ENCODE results near the gene ZNF519. TPM values are rescaled to one million over a fixed set of nuclear protein-coding genes. Genes with fewer than 3 reads are reported as not detected.

ZNF519 gene
- total and polyA plus RNA-seq, 2 of the 8 experiments (the other 6 are each of a cell fraction or from before 2014, with no cell fraction given): 24.0 to 38.6 TPM

DNA sequence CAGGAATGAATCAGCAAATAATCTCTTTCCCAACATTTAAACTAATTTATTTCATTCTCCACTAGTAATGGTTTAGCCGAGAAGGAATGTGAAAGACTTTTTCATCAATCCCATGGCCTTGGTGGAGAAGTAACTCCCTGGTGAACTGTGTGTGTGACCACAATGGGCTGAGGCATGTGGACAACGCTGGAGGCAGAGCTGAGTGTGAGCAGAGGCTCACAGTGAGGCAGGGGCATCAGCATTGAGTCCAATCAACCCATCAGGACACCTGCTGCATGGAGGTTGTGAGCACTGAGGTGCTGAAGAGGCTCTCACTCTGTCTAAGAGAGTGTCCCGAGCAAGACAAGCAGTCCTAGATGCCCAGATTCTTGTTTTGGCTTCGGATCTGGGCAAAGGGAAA, 78.6 kb downstream of the ZNF519 start (continued):
- TF ChIP-seq, protein P1, sequence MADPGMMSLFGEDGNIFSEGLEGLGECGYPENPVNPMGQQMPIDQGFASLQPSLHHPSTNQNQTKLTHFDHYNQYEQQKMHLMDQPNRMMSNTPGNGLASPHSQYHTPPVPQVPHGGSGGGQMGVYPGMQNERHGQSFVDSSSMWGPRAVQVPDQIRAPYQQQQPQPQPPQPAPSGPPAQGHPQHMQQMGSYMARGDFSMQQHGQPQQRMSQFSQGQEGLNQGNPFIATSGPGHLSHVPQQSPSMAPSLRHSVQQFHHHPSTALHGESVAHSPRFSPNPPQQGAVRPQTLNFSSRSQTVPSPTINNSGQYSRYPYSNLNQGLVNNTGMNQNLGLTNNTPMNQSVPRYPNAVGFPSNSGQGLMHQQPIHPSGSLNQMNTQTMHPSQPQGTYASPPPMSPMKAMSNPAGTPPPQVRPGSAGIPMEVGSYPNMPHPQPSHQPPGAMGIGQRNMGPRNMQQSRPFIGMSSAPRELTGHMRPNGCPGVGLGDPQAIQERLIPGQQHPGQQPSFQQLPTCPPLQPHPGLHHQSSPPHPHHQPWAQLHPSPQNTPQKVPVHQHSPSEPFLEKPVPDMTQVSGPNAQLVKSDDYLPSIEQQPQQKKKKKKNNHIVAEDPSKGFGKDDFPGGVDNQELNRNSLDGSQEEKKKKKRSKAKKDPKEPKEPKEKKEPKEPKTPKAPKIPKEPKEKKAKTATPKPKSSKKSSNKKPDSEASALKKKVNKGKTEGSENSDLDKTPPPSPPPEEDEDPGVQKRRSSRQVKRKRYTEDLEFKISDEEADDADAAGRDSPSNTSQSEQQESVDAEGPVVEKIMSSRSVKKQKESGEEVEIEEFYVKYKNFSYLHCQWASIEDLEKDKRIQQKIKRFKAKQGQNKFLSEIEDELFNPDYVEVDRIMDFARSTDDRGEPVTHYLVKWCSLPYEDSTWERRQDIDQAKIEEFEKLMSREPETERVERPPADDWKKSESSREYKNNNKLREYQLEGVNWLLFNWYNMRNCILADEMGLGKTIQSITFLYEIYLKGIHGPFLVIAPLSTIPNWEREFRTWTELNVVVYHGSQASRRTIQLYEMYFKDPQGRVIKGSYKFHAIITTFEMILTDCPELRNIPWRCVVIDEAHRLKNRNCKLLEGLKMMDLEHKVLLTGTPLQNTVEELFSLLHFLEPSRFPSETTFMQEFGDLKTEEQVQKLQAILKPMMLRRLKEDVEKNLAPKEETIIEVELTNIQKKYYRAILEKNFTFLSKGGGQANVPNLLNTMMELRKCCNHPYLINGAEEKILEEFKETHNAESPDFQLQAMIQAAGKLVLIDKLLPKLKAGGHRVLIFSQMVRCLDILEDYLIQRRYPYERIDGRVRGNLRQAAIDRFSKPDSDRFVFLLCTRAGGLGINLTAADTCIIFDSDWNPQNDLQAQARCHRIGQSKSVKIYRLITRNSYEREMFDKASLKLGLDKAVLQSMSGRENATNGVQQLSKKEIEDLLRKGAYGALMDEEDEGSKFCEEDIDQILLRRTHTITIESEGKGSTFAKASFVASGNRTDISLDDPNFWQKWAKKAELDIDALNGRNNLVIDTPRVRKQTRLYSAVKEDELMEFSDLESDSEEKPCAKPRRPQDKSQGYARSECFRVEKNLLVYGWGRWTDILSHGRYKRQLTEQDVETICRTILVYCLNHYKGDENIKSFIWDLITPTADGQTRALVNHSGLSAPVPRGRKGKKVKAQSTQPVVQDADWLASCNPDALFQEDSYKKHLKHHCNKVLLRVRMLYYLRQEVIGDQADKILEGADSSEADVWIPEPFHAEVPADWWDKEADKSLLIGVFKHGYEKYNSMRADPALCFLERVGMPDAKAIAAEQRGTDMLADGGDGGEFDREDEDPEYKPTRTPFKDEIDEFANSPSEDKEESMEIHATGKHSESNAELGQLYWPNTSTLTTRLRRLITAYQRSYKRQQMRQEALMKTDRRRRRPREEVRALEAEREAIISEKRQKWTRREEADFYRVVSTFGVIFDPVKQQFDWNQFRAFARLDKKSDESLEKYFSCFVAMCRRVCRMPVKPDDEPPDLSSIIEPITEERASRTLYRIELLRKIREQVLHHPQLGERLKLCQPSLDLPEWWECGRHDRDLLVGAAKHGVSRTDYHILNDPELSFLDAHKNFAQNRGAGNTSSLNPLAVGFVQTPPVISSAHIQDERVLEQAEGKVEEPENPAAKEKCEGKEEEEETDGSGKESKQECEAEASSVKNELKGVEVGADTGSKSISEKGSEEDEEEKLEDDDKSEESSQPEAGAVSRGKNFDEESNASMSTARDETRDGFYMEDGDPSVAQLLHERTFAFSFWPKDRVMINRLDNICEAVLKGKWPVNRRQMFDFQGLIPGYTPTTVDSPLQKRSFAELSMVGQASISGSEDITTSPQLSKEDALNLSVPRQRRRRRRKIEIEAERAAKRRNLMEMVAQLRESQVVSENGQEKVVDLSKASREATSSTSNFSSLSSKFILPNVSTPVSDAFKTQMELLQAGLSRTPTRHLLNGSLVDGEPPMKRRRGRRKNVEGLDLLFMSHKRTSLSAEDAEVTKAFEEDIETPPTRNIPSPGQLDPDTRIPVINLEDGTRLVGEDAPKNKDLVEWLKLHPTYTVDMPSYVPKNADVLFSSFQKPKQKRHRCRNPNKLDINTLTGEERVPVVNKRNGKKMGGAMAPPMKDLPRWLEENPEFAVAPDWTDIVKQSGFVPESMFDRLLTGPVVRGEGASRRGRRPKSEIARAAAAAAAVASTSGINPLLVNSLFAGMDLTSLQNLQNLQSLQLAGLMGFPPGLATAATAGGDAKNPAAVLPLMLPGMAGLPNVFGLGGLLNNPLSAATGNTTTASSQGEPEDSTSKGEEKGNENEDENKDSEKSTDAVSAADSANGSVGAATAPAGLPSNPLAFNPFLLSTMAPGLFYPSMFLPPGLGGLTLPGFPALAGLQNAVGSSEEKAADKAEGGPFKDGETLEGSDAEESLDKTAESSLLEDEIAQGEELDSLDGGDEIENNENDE (IDR thresholded peaks at IDR 0.05; ENCODE audit: insufficient replicate concordance, low read length): no peak
- TF ChIP-seq, protein P2, sequence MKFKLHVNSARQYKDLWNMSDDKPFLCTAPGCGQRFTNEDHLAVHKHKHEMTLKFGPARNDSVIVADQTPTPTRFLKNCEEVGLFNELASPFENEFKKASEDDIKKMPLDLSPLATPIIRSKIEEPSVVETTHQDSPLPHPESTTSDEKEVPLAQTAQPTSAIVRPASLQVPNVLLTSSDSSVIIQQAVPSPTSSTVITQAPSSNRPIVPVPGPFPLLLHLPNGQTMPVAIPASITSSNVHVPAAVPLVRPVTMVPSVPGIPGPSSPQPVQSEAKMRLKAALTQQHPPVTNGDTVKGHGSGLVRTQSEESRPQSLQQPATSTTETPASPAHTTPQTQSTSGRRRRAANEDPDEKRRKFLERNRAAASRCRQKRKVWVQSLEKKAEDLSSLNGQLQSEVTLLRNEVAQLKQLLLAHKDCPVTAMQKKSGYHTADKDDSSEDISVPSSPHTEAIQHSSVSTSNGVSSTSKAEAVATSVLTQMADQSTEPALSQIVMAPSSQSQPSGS (IDR thresholded peaks at IDR 0.05; ENCODE audit: low read length): no peak
- TF ChIP-seq TEAD4 (IDR thresholded peaks at IDR 0.05; ENCODE audit: low read depth, low read length): no peak
- no peak for TF ChIP-seq CEBPB (IDR thresholded peaks at IDR 0.05; ENCODE audit: low read depth, low read length)
- TF ChIP-seq, protein P3, sequence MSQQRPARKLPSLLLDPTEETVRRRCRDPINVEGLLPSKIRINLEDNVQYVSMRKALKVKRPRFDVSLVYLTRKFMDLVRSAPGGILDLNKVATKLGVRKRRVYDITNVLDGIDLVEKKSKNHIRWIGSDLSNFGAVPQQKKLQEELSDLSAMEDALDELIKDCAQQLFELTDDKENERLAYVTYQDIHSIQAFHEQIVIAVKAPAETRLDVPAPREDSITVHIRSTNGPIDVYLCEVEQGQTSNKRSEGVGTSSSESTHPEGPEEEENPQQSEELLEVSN (IDR thresholded peaks at IDR 0.05): no peak
- TF ChIP-seq KDM1A (IDR thresholded peaks at IDR 0.05; ENCODE audit: borderline replicate concordance, low read length): no peak
- TF ChIP-seq ASH2L (IDR thresholded peaks at IDR 0.05; ENCODE audit: low read length): no peak
- TF ChIP-seq EGR1 (IDR thresholded peaks at IDR 0.05; ENCODE audit: borderline replicate concordance, low read depth, low read length): no peak

All from H1 (cell line).